Mucosa of gallbladder (tissue), 1 donor: ENCODE results near the gene CCDC73. TPM values are rescaled to one million over a fixed set of nuclear protein-coding genes. Genes with fewer than 3 reads are reported as not detected.

Source experiments
- total RNA-seq: library from RNA; stranded (reverse); gene quantifications from one replicate; pipeline ENCODE4 v1.2.1, GENCODE V29; 2021
- donor health status: DM: no; HTN: no; CAD: no.

CCDC73 gene
- total RNA-seq, 1 donor from 2014 or later, result not detected

Other genes with a start within 250 kb of the CCDC73 start
- 157 TPM for gene EIF3M, start 210.8 kb downstream of the CCDC73 start, total RNA-seq
- gene PRRG4, start 35.3 kb upstream of the CCDC73 start, total RNA-seq, result 12.7 TPM
- 26.9 TPM for gene QSER1, start 98.1 kb upstream of the CCDC73 start, total RNA-seq
- 10.4 TPM for gene DEPDC7, start 221.2 kb upstream of the CCDC73 start, total RNA-seq
- 40.7 TPM for gene TCP11L1, start 244.9 kb upstream of the CCDC73 start, total RNA-seq